A204.1 (cell line): ENCODE measurements around the gene LHCGR.

Experiments used
- FAIRE-seq: peaks from 2 replicates; lab custom pipeline; 2012; peaks lifted over from hg19 to GRCh38; lab: Jason Lieb, UNC

The LHCGR gene

GRCh38 chr2:48755473-48755872 lies at the start of gene LHCGR:
TSS of gene LHCGR (minus strand) at chr2:48755724. CDS start at chr2:48755671, 53 bp downstream.
- no peak for FAIRE-seq

GRCh38 chr2:48799601-48800000 lies 44.1 kb upstream of the LHCGR start:
- no peak for FAIRE-seq

- FAIRE-seq, result no peak
These were observed 39.5 kb upstream of the LHCGR start for GRCh38 chr2:48795065-48795464.

GRCh38 chr2:48793671-48794070 lies 38.1 kb upstream of the LHCGR start:
- FAIRE-seq, result no peak

GRCh38 chr2:48792030-48792429 lies 36.5 kb upstream of the LHCGR start:
- FAIRE-seq, result no peak

GRCh38 chr2:48790407-48791170 lies 35.1 kb upstream of the LHCGR start:
- no peak for FAIRE-seq

- no peak for FAIRE-seq
These were observed 32.1 kb upstream of the LHCGR start for GRCh38 chr2:48787580-48787979.

- no peak for FAIRE-seq
These were observed 25.8 kb upstream of the LHCGR start for GRCh38 chr2:48781366-48781765.

- FAIRE-seq, result no peak
These were observed 23.6 kb upstream of the LHCGR start for GRCh38 chr2:48779019-48779716.

- no peak for FAIRE-seq
These were observed 18.7 kb upstream of the LHCGR start for GRCh38 chr2:48774251-48774650.

GRCh38 chr2:48771241-48772014 lies 15.9 kb upstream of the LHCGR start:
- peak; percentile 72 for FAIRE-seq

- FAIRE-seq, result no peak
These were observed 14.7 kb upstream of the LHCGR start for GRCh38 chr2:48770181-48770580.

- FAIRE-seq, result no peak
These were observed 13.1 kb upstream of the LHCGR start for GRCh38 chr2:48768669-48769068.

GRCh38 chr2:48767330-48767729 lies 11.8 kb upstream of the LHCGR start:
- no peak for FAIRE-seq

- FAIRE-seq, result no peak
These were observed 5.3 kb upstream of the LHCGR start for GRCh38 chr2:48760826-48761225.

GRCh38 chr2:48759682-48760081 lies 4.2 kb upstream of the LHCGR start:
- FAIRE-seq, result no peak

- FAIRE-seq, result no peak
These were observed 765 bp upstream of the LHCGR start for GRCh38 chr2:48756289-48756688.

- FAIRE-seq, result no peak
These were observed 650 bp downstream of the LHCGR start for GRCh38 chr2:48754874-48755273.

- no peak for FAIRE-seq
These were observed 2.3 kb downstream of the LHCGR start for GRCh38 chr2:48753228-48753627.

- no peak for FAIRE-seq
These were observed 5.3 kb downstream of the LHCGR start for GRCh38 chr2:48750128-48750739.

- no peak for FAIRE-seq
These were observed 6.0 kb downstream of the LHCGR start for GRCh38 chr2:48749291-48750127.

GRCh38 chr2:48747319-48747718 lies 8.2 kb downstream of the LHCGR start:
- no peak for FAIRE-seq
